ENCODE measurements around the gene ARHGAP45.

The ARHGAP45 gene

DNA sequence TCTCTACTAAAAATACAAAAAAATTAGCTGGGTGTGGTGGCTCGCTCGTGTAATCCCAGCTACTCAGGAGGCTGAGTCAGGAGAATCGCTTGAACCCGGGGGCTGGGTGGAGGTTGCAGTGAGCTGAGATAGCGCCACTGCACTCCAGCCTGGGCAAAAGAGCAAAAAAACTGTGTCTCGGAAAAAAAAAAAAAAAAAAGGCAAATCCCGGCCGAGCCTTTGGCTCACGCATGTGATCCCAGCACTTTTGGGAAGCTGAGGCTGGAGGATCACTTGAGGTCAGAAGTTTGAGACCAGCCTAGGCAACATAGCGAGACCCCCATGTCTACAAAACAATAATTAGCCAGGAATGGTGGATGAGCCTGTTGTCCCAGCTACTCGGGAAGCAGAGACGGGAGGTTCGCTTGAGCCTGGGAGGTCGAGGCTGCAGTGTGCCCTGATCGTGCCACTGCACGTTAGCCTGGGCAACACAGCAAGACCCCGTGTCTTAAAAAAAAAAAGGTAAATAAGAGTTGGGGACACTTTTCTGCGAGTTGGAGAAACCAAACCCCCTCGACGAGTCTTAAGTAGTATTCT is 36.3 kb downstream of the ARHGAP45 start:
- Histone ChIP-seq H3K9ac (ENCODE audit: low read length) (peak overlapping the region; percentile 48; the same call in 1 of the 2 replicates), H3F3A (ENCODE audit: insufficient read depth, low read length) (no peaks in the 10 kb centered on the region)

GRCh38 chr19:1103708-1104310 is 36.8 kb downstream of the ARHGAP45 start, which contains the start of gene GPX4:
Gene GPX4, plus strand, starts transcription at chr19:1103994. Its CDS starts 50 bp downstream, at chr19:1104044.
- H3K27me3 ChIP-seq (ENCODE audit: insufficient read depth, low read length): no peaks in the 10 kb centered on the region
- peak within 1 kb of the TSS; percentile 84 for H3K4me2 ChIP-seq (ENCODE audit: low read length)
- H3K36me3 ChIP-seq (ENCODE audit: insufficient read depth, low read length): peaks cover 14% of the 10 kb centered on the region; the same call in 1 of the 2 replicates
- peak within 1 kb of the TSS; percentile 67 for H3K27ac ChIP-seq (ENCODE audit: low read depth, low read length, poor library complexity, severe bottlenecking)
- peak within 1 kb of the TSS; percentile 83 for H3K9ac ChIP-seq (ENCODE audit: low read length)
- peak within 1 kb of the TSS; percentile 89 for H3K4me3 ChIP-seq (ENCODE audit: low read depth, low read length, poor library complexity, severe bottlenecking)
- H3K9me3 ChIP-seq (ENCODE audit: low read length): no peaks in the 10 kb centered on the region
- no peaks in the 10 kb centered on the region for H3K79me2 ChIP-seq (ENCODE audit: insufficient read depth, low read length)
- H2AFZ ChIP-seq (ENCODE audit: low read length): no peak within 1 kb of the TSS
- H3K9me2 ChIP-seq (ENCODE audit: low read depth, low read length): no peaks in the 10 kb centered on the region
- no peaks in the 10 kb centered on the region for H4K20me1 ChIP-seq (ENCODE audit: insufficient read depth, low read length)
- peaks cover 45% of the 10 kb centered on the region for H3K4me1 ChIP-seq (ENCODE audit: insufficient read depth, low read length, severe bottlenecking)
- no peak for TF ChIP-seq EZH2 (IDR thresholded peaks at IDR 0.05; ENCODE audit: borderline replicate concordance, low read length)
- no peak for TF ChIP-seq CTCF (IDR thresholded peaks at IDR 0.05; ENCODE audit: low read length)
- H3F3A ChIP-seq (ENCODE audit: insufficient read depth, low read length): no peaks in the 10 kb centered on the region

More for the DNA sequence above, 36.3 kb downstream of the ARHGAP45 start:
- Histone ChIP-seq H3K4me2 (ENCODE audit: low read length) (peak overlapping the region; percentile 61), H3K4me3 (ENCODE audit: low read depth, low read length, poor library complexity, severe bottlenecking) (peak overlapping the region; percentile 45), H4K20me1 (ENCODE audit: insufficient read depth, low read length) (no peaks in the 10 kb centered on the region), H2AFZ (ENCODE audit: low read length) (no peak overlapping the region), H3K27me3 (ENCODE audit: insufficient read depth, low read length) (no peaks in the 10 kb centered on the region), H3K9me3 (ENCODE audit: low read length) (no peaks in the 10 kb centered on the region), H3K27ac (ENCODE audit: low read depth, low read length, poor library complexity, severe bottlenecking) (peak overlapping the region; percentile 67), H3K36me3 (ENCODE audit: insufficient read depth, low read length) (peaks cover 14% of the 10 kb centered on the region; the same call in 1 of the 2 replicates), H3K9me2 (ENCODE audit: low read depth, low read length) (no peaks in the 10 kb centered on the region), H3K4me1 (ENCODE audit: insufficient read depth, low read length, severe bottlenecking) (peaks cover 45% of the 10 kb centered on the region), H3K79me2 (ENCODE audit: insufficient read depth, low read length) (no peaks in the 10 kb centered on the region)
- TF ChIP-seq CTCF (IDR thresholded peaks at IDR 0.05; ENCODE audit: low read length) (no peak), EZH2 (IDR thresholded peaks at IDR 0.05; ENCODE audit: borderline replicate concordance, low read length) (no peak)

GRCh38 chr19:1104311-1105007 is 37.5 kb downstream of the ARHGAP45 start:
- Histone ChIP-seq H2AFZ (ENCODE audit: low read length) (no peak overlapping the region), H3K4me3 (ENCODE audit: low read depth, low read length, poor library complexity, severe bottlenecking) (peak overlapping the region; percentile 89), H3F3A (ENCODE audit: insufficient read depth, low read length) (no peaks in the 10 kb centered on the region), H3K9me3 (ENCODE audit: low read length) (no peaks in the 10 kb centered on the region), H4K20me1 (ENCODE audit: insufficient read depth, low read length) (no peaks in the 10 kb centered on the region), H3K27ac (ENCODE audit: low read depth, low read length, poor library complexity, severe bottlenecking) (no peak overlapping the region), H3K4me1 (ENCODE audit: insufficient read depth, low read length, severe bottlenecking) (peaks cover 45% of the 10 kb centered on the region), H3K9me2 (ENCODE audit: low read depth, low read length) (no peaks in the 10 kb centered on the region), H3K36me3 (ENCODE audit: insufficient read depth, low read length) (peaks cover 14% of the 10 kb centered on the region; the same call in 1 of the 2 replicates), H3K4me2 (ENCODE audit: low read length) (peak overlapping the region; percentile 84), H3K9ac (ENCODE audit: low read length) (peak overlapping the region; percentile 83), H3K27me3 (ENCODE audit: insufficient read depth, low read length) (no peaks in the 10 kb centered on the region), H3K79me2 (ENCODE audit: insufficient read depth, low read length) (no peaks in the 10 kb centered on the region)
- no peak for TF ChIP-seq CTCF (IDR thresholded peaks at IDR 0.05; ENCODE audit: low read length)
- no peak for TF ChIP-seq EZH2 (IDR thresholded peaks at IDR 0.05; ENCODE audit: borderline replicate concordance, low read length)

All from OCI-LY1 (cell line).